ENCODE results near the gene AIDA. TPM values are rescaled to one million over a fixed set of nuclear protein-coding genes. Genes with fewer than 3 reads are reported as not detected.

AIDA gene
- total RNA-seq, result 73.7 TPM
- polyA plus RNA-seq (ENCODE audit: insufficient read depth, low read depth, low replicate concordance), result 41.4 TPM
- long read RNA-seq, donor 1, transcript AIDA-201 (10 exons, 3,008 nt), result major isoform, 10 of 10 reads
- long read RNA-seq, donor 1, partial matches to known transcripts, result 0 of 10 reads
- long read RNA-seq, donor 1, other reads (novel, unspliced or antisense), result 0 of 10 reads
- long read RNA-seq, donor 2, transcript AIDA-201 (10 exons, 3,008 nt), result major isoform, 9 of 22 reads
- long read RNA-seq, donor 2, partial matches to known transcripts, result 13 of 22 reads
- long read RNA-seq, donor 2, other reads (novel, unspliced or antisense), result 0 of 22 reads
- long read RNA-seq, donor 3, transcript AIDA-201 (10 exons, 3,008 nt), result major isoform, 7 of 88 reads
- long read RNA-seq, donor 3, partial matches to known transcripts, result 81 of 88 reads
- long read RNA-seq, donor 3, other reads (novel, unspliced or antisense), result 0 of 88 reads
- long read RNA-seq, donor 4, transcript AIDA-201 (10 exons, 3,008 nt), result major isoform, 9 of 17 reads
- long read RNA-seq, donor 4, partial matches to known transcripts, result 8 of 17 reads
- long read RNA-seq, donor 4, other reads (novel, unspliced or antisense), result 0 of 17 reads
- long read RNA-seq, donor 5, partial matches to known transcripts, result 0 of 1 reads
- long read RNA-seq, donor 5, other reads (novel, unspliced or antisense), result 0 of 1 reads
- long read RNA-seq, donor 6, transcript AIDA-201 (10 exons, 3,008 nt), result major isoform, 12 of 19 reads
- long read RNA-seq, donor 6, partial matches to known transcripts, result 7 of 19 reads
- long read RNA-seq, donor 6, other reads (novel, unspliced or antisense), result 0 of 19 reads
- long read RNA-seq, donor 7, transcript AIDA-201 (10 exons, 3,008 nt), result major isoform, 71 of 77 reads
- long read RNA-seq, donor 7, partial matches to known transcripts, result 4 of 77 reads
- long read RNA-seq, donor 7, other reads (novel, unspliced or antisense), result 2 of 77 reads
- long read RNA-seq, donor 8, transcript AIDA-201 (10 exons, 3,008 nt), result major isoform, 7 of 14 reads
- long read RNA-seq, donor 8, partial matches to known transcripts, result 7 of 14 reads
- long read RNA-seq, donor 8, other reads (novel, unspliced or antisense), result 0 of 14 reads
- long read RNA-seq, donor 9, partial matches to known transcripts, result 0 of 4 reads
- long read RNA-seq, donor 9, other reads (novel, unspliced or antisense), result 0 of 4 reads
- long read RNA-seq, donor 10, full-length matches to known transcripts, result 10 of 10 reads
- long read RNA-seq, donor 10, partial matches to known transcripts, result 0 of 10 reads
- long read RNA-seq, donor 10, other reads (novel, unspliced or antisense), result 0 of 10 reads

DNA sequence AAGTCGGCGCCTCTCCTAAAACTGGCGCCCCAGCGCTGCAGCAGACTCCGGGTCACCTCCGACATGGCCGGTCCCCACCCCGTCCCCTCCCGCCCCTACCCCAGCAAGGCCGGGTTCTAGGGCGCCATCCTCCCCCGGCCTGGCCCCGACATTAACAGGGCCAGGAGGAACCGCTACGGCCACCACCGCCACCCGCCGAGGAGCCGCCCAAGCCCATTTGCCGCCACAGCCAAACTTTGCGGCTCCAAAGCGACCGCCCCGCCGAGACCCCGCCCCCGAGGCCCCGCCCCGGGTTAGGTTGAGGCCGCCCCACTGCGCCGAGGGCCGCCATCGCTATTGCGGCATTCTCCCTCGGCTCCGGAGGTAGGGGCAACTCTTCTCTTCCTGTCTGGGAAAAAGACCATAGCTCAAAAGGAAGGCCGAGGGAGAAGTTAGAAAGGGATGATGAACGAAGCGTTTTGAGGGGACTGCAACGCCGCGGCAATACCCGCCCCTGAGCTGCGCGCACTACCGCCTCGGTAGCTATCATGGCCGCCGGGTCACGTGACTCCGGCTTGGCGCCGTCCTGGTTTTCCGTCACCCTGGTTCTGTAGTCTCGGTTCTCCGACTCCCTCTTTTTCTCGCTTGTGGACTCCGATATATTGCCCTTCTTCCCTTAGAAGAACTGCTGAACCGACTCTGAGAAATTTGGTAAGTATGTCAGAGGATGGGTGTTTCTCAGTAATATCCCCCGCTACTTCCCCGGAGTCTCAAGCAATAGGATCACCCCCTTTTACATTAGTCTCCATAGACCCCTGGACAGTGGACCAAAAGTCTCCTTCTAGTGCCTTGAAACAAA lies at the start of gene AIDA, which contains the start of gene BROX:
Gene AIDA (minus strand): TSS at position 239 of the 838 bp plus-strand sequence. CDS start 174 bp downstream, at position 65.
Gene BROX (plus strand): TSS at position 312 of the 838 bp plus-strand sequence. CDS start 3,136 bp downstream, outside the sequence.
- intact Hi-C loops (cut with DNase I), result no loop called here
- Histone ChIP-seq H3K9me3 (ENCODE audit: control insufficient read depth in 2 of 3, insufficient read depth in 1 of 3, low read length in 3 of 3) (no peaks in the 10 kb centered on the region), H3K36me3 (ENCODE audit: control insufficient read depth in 2 of 3, insufficient read depth in 3 of 3, low read length in 3 of 3) (peaks cover 0 to 4% (median 0%) of the 10 kb centered on the region in 3 donors), H3K27ac (ENCODE audit: low read depth in 2 of 2, low read length in 2 of 2) (peak within 1 kb of the TSS; percentile 98 to 99), H3K4me3 (ENCODE audit: low read length in 3 of 3) (peak within 1 kb of the TSS; percentile 91 to 100 (median 97)), H3K27me3 (ENCODE audit: control insufficient read depth, insufficient read depth, low read length) (no peaks in the 10 kb centered on the region), H3K9ac (ENCODE audit: low read length in 3 of 3) (peak within 1 kb of the TSS; percentile 91 to 99 (median 97)), H3K4me1 (ENCODE audit: control insufficient read depth in 2 of 3, insufficient read depth in 2 of 3, low read depth in 1 of 3, low read length in 3 of 3) (peaks cover 0 to 3% (median 2%) of the 10 kb centered on the region in 3 donors)
- peak; percentile 95 to 98 (median 95) for DNase-seq
- no peak for TF ChIP-seq CTCF (IDR thresholded peaks at IDR 0.05; ENCODE audit: borderline replicate concordance, extremely low read depth, insufficient read depth)
- FAIRE-seq, result no peak

DNA sequence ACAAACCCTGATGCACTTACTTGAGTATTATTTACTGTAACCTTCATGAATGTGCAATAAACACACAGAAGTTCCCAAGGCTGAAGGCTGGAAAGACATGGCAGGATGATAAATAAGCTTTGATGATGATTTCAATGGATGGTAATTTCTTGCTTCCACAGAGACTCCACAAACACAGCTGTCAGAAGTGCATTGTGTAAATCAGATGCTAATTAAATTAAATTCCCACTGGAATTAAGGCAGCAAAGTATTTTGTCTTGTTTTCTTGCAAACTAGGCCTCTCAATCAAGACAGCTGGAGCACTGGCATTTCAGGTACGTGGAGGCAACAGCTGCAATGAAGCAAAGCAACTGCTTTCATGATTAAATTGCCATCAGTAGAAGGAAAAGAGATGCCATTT lies 48.8 kb upstream of the AIDA start:
- TF ChIP-seq CTCF (IDR thresholded peaks at IDR 0.05; ENCODE audit: borderline replicate concordance, extremely low read depth, insufficient read depth), result no peak
- no peak overlapping the region for H3K4me3 ChIP-seq (ENCODE audit: low read length in 3 of 3)
- intact Hi-C loops (cut with DNase I), result no loop called here
- no peaks in the 10 kb centered on the region for H3K36me3 ChIP-seq (ENCODE audit: control insufficient read depth in 2 of 3, insufficient read depth in 3 of 3, low read length in 3 of 3)
- H3K9ac ChIP-seq (ENCODE audit: low read length in 3 of 3), result no peak overlapping the region
- FAIRE-seq, result no peak
- no peaks in the 10 kb centered on the region for H3K4me1 ChIP-seq (ENCODE audit: control insufficient read depth in 2 of 3, insufficient read depth in 2 of 3, low read depth in 1 of 3, low read length in 3 of 3)
- DNase-seq, result no peak
- no peak overlapping the region for H3K27ac ChIP-seq (ENCODE audit: low read depth in 2 of 2, low read length in 2 of 2)
- no peaks in the 10 kb centered on the region for H3K9me3 ChIP-seq (ENCODE audit: control insufficient read depth in 2 of 3, insufficient read depth in 1 of 3, low read length in 3 of 3)
- H3K27me3 ChIP-seq (ENCODE audit: control insufficient read depth, insufficient read depth, low read length), result no peaks in the 10 kb centered on the region
